ENCODE measurements around the gene VSIG10L. TPM values are rescaled to one million over a fixed set of nuclear protein-coding genes. Genes with fewer than 3 reads are reported as not detected.

The VSIG10L gene
- total and polyA plus RNA-seq, 3 experiments from 2014 or later = 0.29 to 3.6 (median 3.3) TPM

DNA sequence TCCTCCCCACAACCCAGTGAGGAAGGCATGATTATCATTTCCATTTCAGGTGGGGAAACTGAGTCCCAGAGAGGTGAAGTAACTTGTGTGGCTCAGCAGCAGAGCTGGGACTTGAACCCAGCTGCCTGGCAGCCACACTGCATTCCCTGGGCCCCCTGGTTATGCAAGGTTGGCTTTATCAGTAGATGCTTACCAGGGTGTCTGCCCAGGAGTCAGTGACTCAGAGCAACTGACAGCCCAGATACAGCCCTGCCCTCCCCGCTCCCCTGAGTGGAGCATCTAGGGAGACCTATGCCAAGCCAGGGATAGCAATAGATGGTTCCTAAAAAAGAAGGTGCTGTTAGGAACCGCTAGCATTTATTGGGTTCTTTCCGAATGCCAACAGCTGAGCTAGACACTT lies 24.6 kb downstream of the VSIG10L start:
- H3K9me3 ChIP-seq (ENCODE audit: low read length) = no peaks in the 10 kb centered on the region
- H3K27me3 ChIP-seq (ENCODE audit: insufficient read depth, low read length, poor library complexity, severe bottlenecking) = no peaks in the 10 kb centered on the region
- H3K27ac ChIP-seq (ENCODE audit: low read depth, low read length) = no peak overlapping the region
- no peaks in the 10 kb centered on the region for H3K36me3 ChIP-seq (ENCODE audit: insufficient read depth, low read length)
- Mint-ChIP-seq H3K27me3 (peaks cover 24 to 35% of the 10 kb centered on the region in 2 donors), H3K4me3 (no peak overlapping the region), H3K9me3 (peaks cover 0 to 3% (median 2%) of the 10 kb centered on the region in 5 donors), H3K27ac (no peak overlapping the region), H3K4me1 (peaks cover under 1 to 8% (median 5%) of the 10 kb centered on the region in 3 donors), H3K36me3 (peaks cover 0 to 4% (median 0%) of the 10 kb centered on the region in 3 donors)
- H3K4me3 ChIP-seq (ENCODE audit: low read length) = no peak overlapping the region
- no peaks in the 10 kb centered on the region for H3K4me1 ChIP-seq (ENCODE audit: insufficient read depth, low read length)
- no peak for DNase-seq
- POLR2A ChIA-PET = no interaction called here
- CTCF ChIA-PET = no interaction called here

DNA sequence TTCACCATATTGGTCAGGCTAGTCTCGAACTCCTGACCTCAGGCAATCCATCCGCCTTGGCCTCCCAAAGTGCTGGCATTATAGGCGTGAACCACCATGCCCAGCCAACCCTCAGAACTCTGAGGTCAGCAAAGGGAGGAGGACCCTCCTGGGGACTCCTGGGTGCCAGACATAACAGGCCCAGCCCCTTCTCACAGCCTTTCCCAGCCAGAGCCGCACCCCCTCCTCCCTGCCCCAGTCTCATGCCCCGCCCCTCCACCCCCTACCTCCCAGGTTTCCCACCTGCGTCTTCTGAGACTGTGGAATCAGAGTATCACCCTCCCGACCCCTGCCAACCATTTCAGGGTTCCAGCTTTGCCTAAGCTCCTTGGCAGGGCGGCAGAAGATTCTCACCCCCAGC lies 25.3 kb downstream of the VSIG10L start:
- H3K4me3 Mint-ChIP-seq = no peak overlapping the region
- CTCF ChIA-PET = no interaction called here
- no peaks in the 10 kb centered on the region for H3K27me3 ChIP-seq (ENCODE audit: insufficient read depth, low read length, poor library complexity, severe bottlenecking)
- POLR2A ChIA-PET = no interaction called here
- peaks cover 3 to 10% (median 5%) of the 10 kb centered on the region in 3 donors for H3K4me1 Mint-ChIP-seq
- no peak overlapping the region for H3K27ac Mint-ChIP-seq
- peaks cover 27 to 38% of the 10 kb centered on the region in 2 donors for H3K27me3 Mint-ChIP-seq
- H3K9me3 ChIP-seq (ENCODE audit: low read length) = no peaks in the 10 kb centered on the region
- no peak overlapping the region for H3K27ac ChIP-seq (ENCODE audit: low read depth, low read length)
- H3K4me1 ChIP-seq (ENCODE audit: insufficient read depth, low read length) = no peaks in the 10 kb centered on the region
- peaks cover 0 to 6% (median 2%) of the 10 kb centered on the region in 5 donors for H3K9me3 Mint-ChIP-seq
- no peak overlapping the region for H3K4me3 ChIP-seq (ENCODE audit: low read length)
- peaks cover 0 to 4% (median 0%) of the 10 kb centered on the region in 3 donors for H3K36me3 Mint-ChIP-seq
- H3K36me3 ChIP-seq (ENCODE audit: insufficient read depth, low read length) = no peaks in the 10 kb centered on the region
- no peak for DNase-seq

DNA sequence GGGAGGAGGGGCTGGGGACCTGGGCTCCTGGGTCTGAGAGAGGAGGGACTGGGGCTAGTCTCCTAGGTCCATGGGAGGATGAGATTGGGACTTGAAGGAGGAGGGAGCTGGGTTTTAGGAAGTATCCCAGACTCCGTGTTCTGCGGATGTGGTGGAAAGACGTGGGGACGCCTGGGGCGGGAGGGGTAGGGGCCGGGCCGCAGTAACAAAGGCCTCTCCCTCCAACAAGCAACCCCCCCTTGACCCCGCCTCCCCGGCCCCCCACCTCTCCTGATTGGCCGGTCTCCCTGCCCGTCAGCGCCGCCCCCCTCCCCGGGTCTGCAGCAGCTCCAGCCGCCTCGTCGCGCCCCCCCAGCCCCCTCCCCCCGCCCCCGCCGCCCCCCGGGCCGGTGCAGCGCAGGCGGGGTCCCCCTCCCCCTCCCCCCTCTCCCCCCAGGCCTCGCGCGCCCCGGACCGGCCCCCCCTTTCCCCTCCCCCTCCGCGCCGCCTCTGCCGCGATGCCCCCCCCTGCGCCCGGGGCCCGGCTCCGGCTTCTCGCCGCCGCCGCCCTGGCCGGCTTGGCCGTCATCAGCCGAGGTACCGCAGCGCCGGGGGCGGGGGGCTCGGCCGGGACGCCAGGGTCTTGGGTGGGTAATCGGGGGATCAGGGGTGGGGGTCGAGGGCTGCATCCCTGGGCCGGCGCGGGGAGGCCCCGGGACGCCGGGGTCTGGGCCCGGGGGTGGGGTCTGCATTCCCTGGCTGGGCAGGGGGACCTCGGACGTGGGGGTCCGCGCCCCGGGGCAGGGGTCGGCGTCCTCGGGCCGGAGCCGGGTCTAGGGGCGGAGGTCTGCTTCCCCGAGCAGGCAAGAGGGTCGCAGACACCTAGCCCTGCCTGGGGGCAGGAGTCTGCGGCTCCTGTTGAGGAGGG lies 30.3 kb downstream of the VSIG10L start, which contains the start of gene IGLON5:
TSS of gene IGLON5 (plus strand) at position 294 of the 907 bp plus-strand sequence. CDS start at position 498, 204 bp downstream.
- Mint-ChIP-seq H3K27me3 (peaks cover 48 to 55% of the 10 kb centered on the region in 2 donors), H3K4me1 (peaks cover 3 to 14% (median 5%) of the 10 kb centered on the region in 3 donors), H3K27ac (peak within 1 kb of the TSS in 2 of 8 donors; percentile 55 to 58), H3K4me3 (no peak within 1 kb of the TSS), H3K9me3 (peaks cover 10 to 22% (median 15%) of the 10 kb centered on the region in 5 donors), H3K36me3 (peaks cover 0 to 4% (median 0%) of the 10 kb centered on the region in 3 donors)
- ChIA-PET CTCF (no interaction called here), POLR2A (no interaction called here)
- H3K27me3 ChIP-seq (ENCODE audit: insufficient read depth, low read length, poor library complexity, severe bottlenecking) = no peaks in the 10 kb centered on the region
- no peak within 1 kb of the TSS for H3K4me3 ChIP-seq (ENCODE audit: low read length)
- H3K4me1 ChIP-seq (ENCODE audit: insufficient read depth, low read length) = no peaks in the 10 kb centered on the region
- no peak within 1 kb of the TSS for H3K27ac ChIP-seq (ENCODE audit: low read depth, low read length)
- H3K9me3 ChIP-seq (ENCODE audit: low read length) = no peaks in the 10 kb centered on the region
- no peak for DNase-seq
- no peaks in the 10 kb centered on the region for H3K36me3 ChIP-seq (ENCODE audit: insufficient read depth, low read length)

DNA sequence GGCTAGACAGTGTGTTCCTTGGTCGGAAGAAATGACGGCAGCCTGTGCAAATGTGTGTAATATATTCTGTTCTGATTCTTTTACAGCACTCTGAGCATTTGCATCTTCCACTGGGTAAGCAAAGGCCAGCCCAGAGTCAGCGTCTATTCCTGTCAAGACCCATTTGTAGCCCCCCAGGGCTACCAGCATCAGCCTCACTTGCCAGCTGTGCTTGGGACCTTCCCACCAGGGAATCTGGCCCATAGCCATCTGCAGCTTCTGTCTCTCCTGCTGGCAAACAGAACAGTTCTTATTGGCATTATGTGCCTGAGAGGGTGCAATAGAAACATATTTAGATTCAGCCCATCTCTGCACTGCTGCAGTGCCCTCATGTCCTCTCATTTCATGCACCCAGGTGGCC lies 36.5 kb downstream of the VSIG10L start:
- CTCF ChIA-PET = no interaction called here
- Mint-ChIP-seq H3K4me3 (no peak overlapping the region), H3K27ac (no peak overlapping the region), H3K27me3 (peaks cover 39 to 64% of the 10 kb centered on the region in 2 donors), H3K4me1 (peaks cover 0 to 4% (median 0%) of the 10 kb centered on the region in 3 donors), H3K9me3 (peaks cover 20 to 46% (median 32%) of the 10 kb centered on the region in 5 donors), H3K36me3 (peaks cover 0 to 4% (median 0%) of the 10 kb centered on the region in 3 donors)
- H3K4me1 ChIP-seq (ENCODE audit: insufficient read depth, low read length) = no peaks in the 10 kb centered on the region
- H3K4me3 ChIP-seq (ENCODE audit: low read length) = no peak overlapping the region
- no peaks in the 10 kb centered on the region for H3K9me3 ChIP-seq (ENCODE audit: low read length)
- no peak for DNase-seq
- POLR2A ChIA-PET = no interaction called here
- no peaks in the 10 kb centered on the region for H3K27me3 ChIP-seq (ENCODE audit: insufficient read depth, low read length, poor library complexity, severe bottlenecking)
- H3K27ac ChIP-seq (ENCODE audit: low read depth, low read length) = no peak overlapping the region
- H3K36me3 ChIP-seq (ENCODE audit: insufficient read depth, low read length) = no peaks in the 10 kb centered on the region

DNA sequence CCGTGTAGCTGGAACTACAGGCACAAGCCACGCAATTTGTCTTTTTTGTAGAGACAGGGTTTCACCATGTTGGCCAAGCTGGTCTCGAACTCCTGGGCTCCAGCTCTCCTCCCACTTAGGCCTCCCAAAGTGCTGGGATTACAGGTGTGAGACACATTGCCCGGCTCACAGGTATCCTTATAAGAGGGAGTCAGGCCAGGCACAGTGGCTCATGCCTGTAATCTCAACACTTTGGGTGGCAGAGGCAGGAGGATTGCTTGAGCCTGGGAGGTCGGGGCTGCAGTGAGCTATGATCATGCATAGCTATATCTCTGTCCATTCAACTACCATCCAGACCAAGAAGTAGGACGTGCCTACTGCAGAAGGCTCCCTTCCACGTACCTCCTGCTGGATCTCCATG lies 40.7 kb downstream of the VSIG10L start:
- Histone ChIP-seq H3K36me3 (ENCODE audit: insufficient read depth, low read length) (no peaks in the 10 kb centered on the region), H3K9me3 (ENCODE audit: low read length) (no peaks in the 10 kb centered on the region), H3K4me3 (ENCODE audit: low read length) (no peak overlapping the region), H3K27me3 (ENCODE audit: insufficient read depth, low read length, poor library complexity, severe bottlenecking) (no peaks in the 10 kb centered on the region), H3K4me1 (ENCODE audit: insufficient read depth, low read length) (no peaks in the 10 kb centered on the region), H3K27ac (ENCODE audit: low read depth, low read length) (no peak overlapping the region)
- no peak for DNase-seq
- H3K9me3 Mint-ChIP-seq = peaks cover 7 to 24% (median 15%) of the 10 kb centered on the region in 5 donors
- POLR2A ChIA-PET = no interaction called here
- peaks cover 0 to 4% (median 0%) of the 10 kb centered on the region in 3 donors for H3K36me3 Mint-ChIP-seq
- H3K27me3 Mint-ChIP-seq = peaks cover 8 to 39% of the 10 kb centered on the region in 2 donors
- no peak overlapping the region for H3K4me3 Mint-ChIP-seq
- no peak overlapping the region for H3K27ac Mint-ChIP-seq
- CTCF ChIA-PET = no interaction called here
- no peaks in the 10 kb centered on the region for H3K4me1 Mint-ChIP-seq

DNA sequence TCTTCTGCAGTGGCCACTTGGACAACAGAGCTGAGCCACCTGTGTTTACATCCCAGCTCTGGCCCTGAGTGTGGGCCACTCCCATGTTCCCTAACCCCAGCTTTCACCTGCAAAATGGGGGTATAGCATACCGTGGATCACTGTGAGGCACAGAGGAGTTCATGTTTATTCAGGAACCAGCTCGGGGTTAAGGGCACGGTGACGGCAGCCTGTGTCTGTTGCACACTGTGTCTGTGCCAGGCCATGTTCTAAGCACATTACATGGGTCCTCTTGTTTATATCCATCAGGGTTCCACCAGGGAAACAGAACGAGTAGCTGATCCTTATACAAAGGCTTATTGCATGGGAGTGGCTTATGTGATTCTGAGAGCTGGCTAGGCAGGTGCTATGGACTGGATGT lies 44.5 kb downstream of the VSIG10L start:
- H3K36me3 Mint-ChIP-seq = no peaks in the 10 kb centered on the region
- Histone ChIP-seq H3K4me3 (ENCODE audit: low read length) (no peak overlapping the region), H3K36me3 (ENCODE audit: insufficient read depth, low read length) (no peaks in the 10 kb centered on the region), H3K27ac (ENCODE audit: low read depth, low read length) (no peak overlapping the region), H3K27me3 (ENCODE audit: insufficient read depth, low read length, poor library complexity, severe bottlenecking) (no peaks in the 10 kb centered on the region), H3K9me3 (ENCODE audit: low read length) (no peaks in the 10 kb centered on the region), H3K4me1 (ENCODE audit: insufficient read depth, low read length) (no peaks in the 10 kb centered on the region)
- H3K9me3 Mint-ChIP-seq = peaks cover 0 to 2% (median under 1%) of the 10 kb centered on the region in 5 donors
- H3K4me1 Mint-ChIP-seq = no peaks in the 10 kb centered on the region
- H3K27me3 Mint-ChIP-seq = peaks cover 10 to 41% of the 10 kb centered on the region in 2 donors
- DNase-seq = no peak
- H3K27ac Mint-ChIP-seq = peak overlapping the region in 1 of 8 donors; percentile 34
- H3K4me3 Mint-ChIP-seq = no peak overlapping the region
- ChIA-PET CTCF (no interaction called here), POLR2A (no interaction called here)

DNA sequence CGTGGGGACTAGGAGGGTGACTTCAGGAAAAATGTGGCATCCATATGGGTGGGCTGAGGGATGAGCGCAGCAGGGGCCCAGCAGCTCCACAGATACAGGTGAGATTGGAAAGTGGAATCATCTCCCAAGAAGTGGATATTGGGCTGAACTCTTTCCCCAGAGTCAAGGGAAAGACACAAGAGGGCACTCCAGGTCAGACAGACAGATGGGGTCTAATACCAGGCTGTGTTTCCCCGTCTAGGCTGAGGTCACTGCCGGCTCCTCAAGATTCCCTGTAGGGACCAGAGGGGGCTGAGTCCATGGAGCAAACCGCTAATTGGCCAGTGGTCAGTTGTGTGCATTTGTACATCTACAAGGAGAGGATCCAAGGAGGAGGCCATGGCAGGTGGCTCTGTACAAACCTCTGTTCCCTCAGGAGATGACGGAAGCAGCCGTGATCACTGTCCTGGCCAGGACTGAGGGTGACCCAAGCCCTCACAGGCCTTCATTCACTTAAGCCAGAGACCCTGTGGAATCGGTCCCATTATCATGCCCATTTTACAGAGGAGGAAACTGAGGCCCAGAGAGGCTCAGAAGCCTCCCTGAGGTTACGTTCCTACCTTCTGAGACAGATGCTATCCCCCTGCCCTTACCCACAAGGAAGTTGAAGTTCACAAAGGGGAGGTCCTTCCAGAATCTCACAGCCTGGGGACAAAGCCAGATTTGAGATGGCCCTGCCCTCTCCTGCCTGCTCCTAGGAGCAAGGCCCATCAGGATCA lies 45.4 kb downstream of the VSIG10L start:
- no peak for DNase-seq
- CTCF ChIA-PET = no interaction called here

More for the DNA sequence above, 45.4 kb downstream of the VSIG10L start:
- H3K4me1 Mint-ChIP-seq = no peaks in the 10 kb centered on the region
- peaks cover 7 to 43% of the 10 kb centered on the region in 2 donors for H3K27me3 Mint-ChIP-seq
- Histone ChIP-seq H3K27me3 (ENCODE audit: insufficient read depth, low read length, poor library complexity, severe bottlenecking) (no peaks in the 10 kb centered on the region), H3K27ac (ENCODE audit: low read depth, low read length) (no peak overlapping the region), H3K4me3 (ENCODE audit: low read length) (no peak overlapping the region), H3K9me3 (ENCODE audit: low read length) (no peaks in the 10 kb centered on the region), H3K36me3 (ENCODE audit: insufficient read depth, low read length) (no peaks in the 10 kb centered on the region), H3K4me1 (ENCODE audit: insufficient read depth, low read length) (no peaks in the 10 kb centered on the region)
- no peak overlapping the region for H3K27ac Mint-ChIP-seq
- no peak overlapping the region for H3K4me3 Mint-ChIP-seq
- H3K9me3 Mint-ChIP-seq = no peaks in the 10 kb centered on the region
- H3K36me3 Mint-ChIP-seq = no peaks in the 10 kb centered on the region
- POLR2A ChIA-PET = no interaction called here

All from CD8-positive, alpha-beta memory T cell (primary cell).